Hematopoietic multipotent progenitor cell treated with erythropoietin and hydrocortisone succinate and interleukin-3 and kit ligand, for 6 days (in vitro differentiated cells): ENCODE data around the gene SOHLH1.

Source experiments
- DNase-seq: peaks from one replicate; pipeline ENCODE4 v3.0.0-alpha.2; 2015

Gene SOHLH1

GRCh38 chr9:135729480-135729879, 30.2 kb upstream of the SOHLH1 start:
- no peak for DNase-seq

GRCh38 chr9:135728436-135729110, 29.3 kb upstream of the SOHLH1 start:
- no peak for DNase-seq

- no peak for DNase-seq
Observed at GRCh38 chr9:135727257-135727875, 28.1 kb upstream of the SOHLH1 start.

- no peak for DNase-seq
Observed at GRCh38 chr9:135726138-135726853, 27.0 kb upstream of the SOHLH1 start.

GRCh38 chr9:135724186-135724787, 25.0 kb upstream of the SOHLH1 start:
- DNase-seq: no peak

- DNase-seq: no peak
Observed at GRCh38 chr9:135722365-135722764, 23.1 kb upstream of the SOHLH1 start.

GRCh38 chr9:135719472-135719871, 20.2 kb upstream of the SOHLH1 start:
- DNase-seq: no peak

GRCh38 chr9:135718616-135719015, 19.3 kb upstream of the SOHLH1 start:
- no peak for DNase-seq

GRCh38 chr9:135717410-135717809, 18.1 kb upstream of the SOHLH1 start:
- DNase-seq: no peak

GRCh38 chr9:135716045-135716444, 16.8 kb upstream of the SOHLH1 start:
- DNase-seq: no peak

- DNase-seq: no peak
Observed at GRCh38 chr9:135715056-135715595, 15.8 kb upstream of the SOHLH1 start.

- no peak for DNase-seq
Observed at GRCh38 chr9:135714242-135715055, 15.2 kb upstream of the SOHLH1 start.

- DNase-seq: no peak
Observed at GRCh38 chr9:135712613-135713295, 13.5 kb upstream of the SOHLH1 start.

- DNase-seq: no peak
Observed at GRCh38 chr9:135711881-135712280, 12.6 kb upstream of the SOHLH1 start.

GRCh38 chr9:135711391-135711790, 12.1 kb upstream of the SOHLH1 start:
- DNase-seq: no peak

- DNase-seq: no peak
Observed at GRCh38 chr9:135708164-135708563, 8.9 kb upstream of the SOHLH1 start.

GRCh38 chr9:135707252-135708138, 8.2 kb upstream of the SOHLH1 start:
- no peak for DNase-seq

GRCh38 chr9:135706288-135706687, 7.0 kb upstream of the SOHLH1 start:
- no peak for DNase-seq

- DNase-seq: no peak
Observed at GRCh38 chr9:135705376-135705775, 6.1 kb upstream of the SOHLH1 start.

- DNase-seq: no peak
Observed at GRCh38 chr9:135704483-135704882, 5.2 kb upstream of the SOHLH1 start.

GRCh38 chr9:135703726-135704125, 4.4 kb upstream of the SOHLH1 start:
- DNase-seq: no peak
